Thyroid gland (tissue), 4 donors: Measurements from ENCODE around the gene ITCH.

Experiments
- CTCF ChIP-seq, 6 experiments: fragments of 200-600 bp in 3 of 6; fragments of 450-650 bp in 3 of 6; sonication (generic) in 3 of 6; IDR thresholded peaks; one replicate each; pipeline ENCODE4 v1.5.1; 2016 to 2019; ENCODE audit warnings: antibody characterized with exemption in 6 of 6, mild to moderate bottlenecking in 2 of 6, inconsistent platforms in 1 of 6, moderate library complexity in 1 of 6
- POLR2A ChIP-seq, 2 donors: fragments of 450-650 bp; IDR thresholded peaks; one replicate each; pipeline ENCODE4 v1.6.1; 2017; ENCODE audit warnings: antibody characterized with exemption in 2 of 2, mild to moderate bottlenecking in 2 of 2, moderate library complexity in 1 of 2

GRCh38 chr20:34537651-34538050 is 174.6 kb downstream of the ITCH start:
- TF ChIP-seq CTCF (IDR thresholded peaks at IDR 0.05) (no peak), POLR2A (IDR thresholded peaks at IDR 0.05) (no peak)
